SK-N-MC (cell line): ENCODE results near the gene ARMCX6.

Experiments used
- EZH2 ChIP-seq: fragments of 200-600 bp; sonication (generic); IDR thresholded peaks from one replicate; pipeline ENCODE4 v1.6.1; 2017; ENCODE audit warnings: antibody characterized with exemption
- POLR2AphosphoS5 ChIP-seq: IDR thresholded peaks from 2 replicates; pipeline ENCODE4 v1.6.1; 2012; ENCODE audit warnings: mild to moderate bottlenecking, low read depth, low read length, borderline replicate concordance

DNA sequence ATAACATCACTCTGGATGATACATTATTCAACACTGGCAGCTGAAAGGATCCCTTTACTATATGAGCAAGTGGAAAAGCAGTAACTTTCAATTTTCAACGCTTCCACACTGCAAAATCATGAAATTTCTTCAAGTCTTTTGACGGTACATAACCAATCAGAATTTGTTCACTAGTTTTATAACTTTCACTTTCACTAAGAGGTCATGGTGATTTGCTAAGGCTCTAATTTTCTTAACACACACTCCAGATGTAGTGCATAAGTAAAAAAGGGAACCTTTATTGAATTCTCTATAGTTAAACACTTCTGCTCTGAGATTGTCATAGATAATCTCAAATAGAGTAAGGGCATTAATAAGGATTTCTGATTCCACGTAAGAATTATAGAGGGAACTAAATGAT, 37.7 kb upstream of the ARMCX6 start:
- TF ChIP-seq POLR2AphosphoS5 (no peak), EZH2 (no peak)
